OCI-LY1 (cell line): ENCODE measurements around the gene BTBD9.

Experiments
- H2AFZ ChIP-seq: fragments of 200-600 bp; sonication (generic), shearing (Covaris generic); 2 replicates; pipeline ENCODE4 v1.6.0; 2014; ENCODE audit warnings: antibody characterized with exemption, mild to moderate bottlenecking, low read length
- H3F3A ChIP-seq: fragments of 200-600 bp; sonication (generic), shearing (Covaris generic); 2 replicates; pipeline ENCODE4 v1.6.0; 2014; ENCODE audit warnings: mild to moderate bottlenecking, antibody characterized with exemption, low read length, moderate library complexity; ENCODE audit not compliant: insufficient read depth
- H3K27ac ChIP-seq: fragments of 200-600 bp; sonication (generic); 2 replicates; pipeline ENCODE4 v1.5.1; 2014; ENCODE audit warnings: low read length, mixed run types, mild to moderate bottlenecking, low read depth; ENCODE audit not compliant: poor library complexity, severe bottlenecking
- H3K27me3 ChIP-seq: fragments of 200-600 bp; sonication (generic); 2 replicates; pipeline ENCODE4 v1.6.0; 2014; ENCODE audit warnings: antibody characterized with exemption, mild to moderate bottlenecking, low read length, moderate library complexity; ENCODE audit not compliant: insufficient read depth
- H3K36me3 ChIP-seq: fragments of 200-600 bp; sonication (generic); 2 replicates; pipeline ENCODE4 v1.6.1; 2014; ENCODE audit warnings: mild to moderate bottlenecking, antibody characterized with exemption, low read length, moderate library complexity, mixed read lengths; ENCODE audit not compliant: insufficient read depth
- H3K4me1 ChIP-seq: fragments of 200-600 bp; sonication (generic); 2 replicates; pipeline ENCODE4 v1.5.1; 2014; ENCODE audit warnings: mild to moderate bottlenecking, low read length, moderate library complexity; ENCODE audit not compliant: insufficient read depth, severe bottlenecking
- H3K4me2 ChIP-seq: fragments of 200-600 bp; sonication (generic), shearing (Covaris generic); 2 replicates; pipeline ENCODE4 v1.6.1; 2014; ENCODE audit warnings: low read length
- H3K4me3 ChIP-seq: fragments of 200-600 bp; sonication (generic); 2 replicates; pipeline ENCODE4 v1.5.1; 2014; ENCODE audit warnings: low read length, low read depth, mild to moderate bottlenecking, mixed read lengths; ENCODE audit not compliant: poor library complexity, severe bottlenecking
- H3K79me2 ChIP-seq: fragments of 200-600 bp; shearing (Covaris generic); 2 replicates; pipeline ENCODE4 v1.6.1; 2016; ENCODE audit warnings: mixed run types, low read length, mixed read lengths; ENCODE audit not compliant: insufficient read depth
- H3K9ac ChIP-seq: fragments of 200-600 bp; sonication (generic), shearing (Covaris generic); 2 replicates; pipeline ENCODE4 v1.6.1; 2014; ENCODE audit warnings: mild to moderate bottlenecking, low read length, mixed read lengths
- H3K9me2 ChIP-seq: fragments of 200-600 bp; sonication (generic), shearing (Covaris generic); 2 replicates; pipeline ENCODE4 v1.6.1; 2014; ENCODE audit warnings: low read depth, mild to moderate bottlenecking, low read length, mixed read lengths
- H3K9me3 ChIP-seq: fragments of 200-600 bp; shearing (Covaris generic); 2 replicates; pipeline ENCODE4 v1.6.1; 2014; ENCODE audit warnings: low read length, mixed read lengths
- H4K20me1 ChIP-seq: fragments of 200-600 bp; sonication (generic), shearing (Covaris generic); 2 replicates; pipeline ENCODE4 v1.6.0; 2016; ENCODE audit warnings: mild to moderate bottlenecking, low read length; ENCODE audit not compliant: insufficient read depth
- EZH2 ChIP-seq: fragments of 200-600 bp; sonication (generic), shearing (Covaris generic); IDR thresholded peaks from 2 replicates; pipeline ENCODE4 v1.8.0; 2017; ENCODE audit warnings: borderline replicate concordance, mixed run types, mild to moderate bottlenecking, antibody characterized with exemption, low read length, moderate library complexity, mixed read lengths
- TF ChIP-seq, protein P1 (sequence below): fragments of 200-600 bp; sonication (generic), shearing (Covaris generic); IDR thresholded peaks from 2 replicates; pipeline ENCODE4 v1.5.1; 2017; ENCODE audit warnings: mild to moderate bottlenecking, antibody characterized with exemption, low read length, moderate library complexity, mixed read lengths

Gene BTBD9

GRCh38 chr6:38485488-38485887 lies 154.2 kb downstream of the BTBD9 start:
- Histone ChIP-seq H3K9ac (no peak overlapping the region), H3K79me2 (no peaks in the 10 kb centered on the region), H3K27ac (no peak overlapping the region), H3K36me3 (no peaks in the 10 kb centered on the region), H3F3A (no peaks in the 10 kb centered on the region), H3K9me2 (no peaks in the 10 kb centered on the region), H3K4me2 (no peak overlapping the region), H2AFZ (no peak overlapping the region), H3K4me3 (no peak overlapping the region), H3K27me3 (no peaks in the 10 kb centered on the region), H3K9me3 (no peaks in the 10 kb centered on the region), H3K4me1 (no peaks in the 10 kb centered on the region), H4K20me1 (no peaks in the 10 kb centered on the region; the same call in 1 of the 2 replicates)
- TF ChIP-seq EZH2, result no peak
- TF ChIP-seq, protein P1, sequence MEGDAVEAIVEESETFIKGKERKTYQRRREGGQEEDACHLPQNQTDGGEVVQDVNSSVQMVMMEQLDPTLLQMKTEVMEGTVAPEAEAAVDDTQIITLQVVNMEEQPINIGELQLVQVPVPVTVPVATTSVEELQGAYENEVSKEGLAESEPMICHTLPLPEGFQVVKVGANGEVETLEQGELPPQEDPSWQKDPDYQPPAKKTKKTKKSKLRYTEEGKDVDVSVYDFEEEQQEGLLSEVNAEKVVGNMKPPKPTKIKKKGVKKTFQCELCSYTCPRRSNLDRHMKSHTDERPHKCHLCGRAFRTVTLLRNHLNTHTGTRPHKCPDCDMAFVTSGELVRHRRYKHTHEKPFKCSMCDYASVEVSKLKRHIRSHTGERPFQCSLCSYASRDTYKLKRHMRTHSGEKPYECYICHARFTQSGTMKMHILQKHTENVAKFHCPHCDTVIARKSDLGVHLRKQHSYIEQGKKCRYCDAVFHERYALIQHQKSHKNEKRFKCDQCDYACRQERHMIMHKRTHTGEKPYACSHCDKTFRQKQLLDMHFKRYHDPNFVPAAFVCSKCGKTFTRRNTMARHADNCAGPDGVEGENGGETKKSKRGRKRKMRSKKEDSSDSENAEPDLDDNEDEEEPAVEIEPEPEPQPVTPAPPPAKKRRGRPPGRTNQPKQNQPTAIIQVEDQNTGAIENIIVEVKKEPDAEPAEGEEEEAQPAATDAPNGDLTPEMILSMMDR, result no peak

DNA sequence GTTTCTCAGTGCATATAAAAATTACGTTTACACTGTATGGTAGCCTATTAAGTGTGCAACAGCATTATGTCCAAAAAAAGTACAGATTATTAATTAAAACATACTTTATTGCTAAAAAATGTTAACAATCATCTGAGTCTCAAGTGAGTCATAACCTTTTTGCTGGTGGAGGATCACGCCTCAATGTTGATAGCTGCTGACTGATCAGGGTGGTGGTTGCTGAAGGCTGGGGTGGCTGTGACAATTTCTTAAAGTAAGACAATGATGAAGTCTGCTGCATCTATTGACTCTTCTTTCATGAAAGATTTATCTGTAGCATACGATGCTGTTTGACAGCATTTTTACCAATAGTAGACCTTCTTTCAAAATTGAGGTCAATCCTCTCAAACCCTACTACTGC lies 155.1 kb downstream of the BTBD9 start:
- Histone ChIP-seq H2AFZ (no peak overlapping the region), H3K79me2 (no peaks in the 10 kb centered on the region), H3K4me3 (no peak overlapping the region), H4K20me1 (no peaks in the 10 kb centered on the region; the same call in 1 of the 2 replicates), H3K4me1 (no peaks in the 10 kb centered on the region), H3K36me3 (no peaks in the 10 kb centered on the region), H3K9ac (no peak overlapping the region), H3F3A (no peaks in the 10 kb centered on the region), H3K9me2 (no peaks in the 10 kb centered on the region), H3K27ac (no peak overlapping the region), H3K27me3 (no peaks in the 10 kb centered on the region), H3K4me2 (no peak overlapping the region), H3K9me3 (no peaks in the 10 kb centered on the region)
- TF ChIP-seq EZH2, result no peak
- TF ChIP-seq, protein P1, result no peak

- Histone ChIP-seq H3K9ac (no peak overlapping the region), H2AFZ (no peak overlapping the region), H3K79me2 (no peaks in the 10 kb centered on the region), H3K4me1 (no peaks in the 10 kb centered on the region), H4K20me1 (no peaks in the 10 kb centered on the region; the same call in 1 of the 2 replicates), H3K9me3 (no peaks in the 10 kb centered on the region), H3K36me3 (no peaks in the 10 kb centered on the region), H3K27ac (no peak overlapping the region), H3K4me3 (no peak overlapping the region), H3K4me2 (no peak overlapping the region), H3K9me2 (no peaks in the 10 kb centered on the region), H3F3A (no peaks in the 10 kb centered on the region), H3K27me3 (no peaks in the 10 kb centered on the region)
- TF ChIP-seq, protein P1, result no peak
- TF ChIP-seq EZH2, result no peak
Observed at GRCh38 chr6:38483526-38483925, 156.2 kb downstream of the BTBD9 start.
